GM12878 (cell line): ENCODE data around the gene MAP4K5. TPM values are rescaled to one million over a fixed set of nuclear protein-coding genes. Genes with fewer than 3 reads are reported as not detected.
A peak's percentile ranks its signal among the peaks of the same experiment; 100 is the strongest.

Experiments
- ATAC-seq: fragments of 200-7000 bp; cut with Tn5 transposase; 3 replicates; pipeline ENCODE4 v1.9.1; 2020; ENCODE audit warnings: mild to moderate bottlenecking, moderate library complexity
- BruUV-seq: library from RNA; stranded (reverse); fragments of 400-500 nt; replicated peaks from 2 replicates; lab custom pipeline; 2021; lab: Mats Ljungman, UMichigan
- CTCF ChIA-PET: fragments of 300-600 bp; sonication (Branson Sonifier 250); formaldehyde crosslinking; extraction: SDS; loops from one replicate; lab custom pipeline; 2021; ENCODE audit warnings: inconsistent platforms; lab: Yijun Ruan, JAX
- POLR2A ChIA-PET: fragments of 350-600 bp; formaldehyde crosslinking; extraction: SDS; loops from one replicate; lab custom pipeline; 2021; ENCODE audit warnings: inconsistent platforms; lab: Charles Lee
- RAD21 ChIA-PET: fragments of 300-600 bp; sonication (Branson Sonifier 250); formaldehyde crosslinking; loops from one replicate; lab custom pipeline; 2023; ENCODE audit warnings: antibody characterized with exemption; ENCODE audit not compliant: unreplicated experiment; lab: Charles Lee
- SMC1A ChIA-PET: fragments of 300-600 bp; sonication (Branson Sonifier 250); formaldehyde crosslinking; loops from one replicate; lab custom pipeline; 2023; ENCODE audit not compliant: unreplicated experiment, uncharacterized antibody; lab: Charles Lee
- DNase-seq: peaks from one replicate; pipeline ENCODE4 v3.0.0-alpha.2; 2011; ENCODE audit warnings: low read depth, low spot score
- FAIRE-seq: peaks from 3 replicates; lab custom pipeline; 2011; peaks lifted over from hg19 to GRCh38; lab: Jason Lieb, UNC
- H2AFZ ChIP-seq: 2 replicates; pipeline ENCODE4 v1.6.0; 2011; ENCODE audit warnings: low read depth, low read length, control low read depth; ENCODE audit not compliant: control insufficient read depth
- H3K27ac ChIP-seq: 2 replicates; pipeline ENCODE4 v1.5.1; 2011; ENCODE audit warnings: control low read depth; ENCODE audit not compliant: control insufficient read depth, insufficient read depth
- H3K27me3 ChIP-seq, 2 experiments: replicated peaks in 1 of 2; 2 replicates each; pipeline versions ENCODE4 v1.6.0 to v1.6.1; 2011; ENCODE audit warnings: low read length in 1 of 2; ENCODE audit not compliant: control insufficient read depth in 2 of 2, insufficient read depth in 2 of 2
- H3K36me3 ChIP-seq, 2 experiments: 2 replicates each; pipeline ENCODE4 v1.5.1; 2011; ENCODE audit warnings: low read length in 1 of 2; ENCODE audit not compliant: control insufficient read depth in 2 of 2, insufficient read depth in 2 of 2
- H3K4me1 ChIP-seq: 2 replicates; pipeline ENCODE4 v1.6.1; 2011; ENCODE audit warnings: mild to moderate bottlenecking, low read length, moderate library complexity, mixed read lengths; ENCODE audit not compliant: control insufficient read depth, insufficient read depth
- H3K4me2 ChIP-seq: 2 replicates; pipeline ENCODE4 v1.6.0; 2011; ENCODE audit warnings: control low read depth; ENCODE audit not compliant: control insufficient read depth, insufficient read depth
- H3K4me3 ChIP-seq: fragments of 200-600 bp; sonication (generic); 2 replicates; pipeline ENCODE4 v1.5.1; 2016
- H3K79me2 ChIP-seq: 2 replicates; pipeline ENCODE4 v1.6.0; 2011; ENCODE audit warnings: low read length; ENCODE audit not compliant: control insufficient read depth, insufficient read depth
- H3K9ac ChIP-seq: 2 replicates; pipeline ENCODE4 v1.8.0; 2011; ENCODE audit warnings: low read length, control low read depth, mixed read lengths; ENCODE audit not compliant: control insufficient read depth, insufficient read depth
- H3K9me3 ChIP-seq: replicated peaks from 3 replicates; pipeline ENCODE4 v1.5.1; 2011; ENCODE audit warnings: mild to moderate bottlenecking, low read length; ENCODE audit not compliant: control insufficient read depth, insufficient read depth
- H4K20me1 ChIP-seq: 2 replicates; pipeline ENCODE4 v1.6.0; 2011; ENCODE audit not compliant: control insufficient read depth, insufficient read depth
- BHLHE40 ChIP-seq, 2 experiments: fragments of 450-650 bp in 1 of 2; IDR thresholded peaks; 2 replicates each; pipeline ENCODE4 v1.6.1; 2011 to 2017; ENCODE audit warnings: low read depth in 2 of 2, borderline replicate concordance in 1 of 2, improper control_type of control experiment in 1 of 2, low read length in 1 of 2, mild to moderate bottlenecking in 1 of 2
- EGR1 ChIP-seq, 2 experiments: IDR thresholded peaks; 1 replicate in 1 of 2; 2 replicates in 1 of 2; pipeline ENCODE4 v1.6.1; 2011 to 2012; ENCODE audit warnings: low read depth in 2 of 2, low read length in 2 of 2, borderline replicate concordance in 1 of 2, mild to moderate bottlenecking in 1 of 2, moderate library complexity in 1 of 2
- GABPA ChIP-seq: IDR thresholded peaks from 2 replicates; pipeline ENCODE4 v1.6.1; 2014; ENCODE audit warnings: antibody characterized with exemption, low read depth, mild to moderate bottlenecking, inconsistent platforms
- HDAC6 ChIP-seq: fragments of 200-600 bp; sonication (generic); IDR thresholded peaks from one replicate; pipeline ENCODE4 v1.8.0; 2017; ENCODE audit warnings: antibody characterized with exemption; ENCODE audit not compliant: unreplicated experiment
- MEF2A ChIP-seq: IDR thresholded peaks from 2 replicates; pipeline ENCODE4 v1.6.1; 2011; ENCODE audit warnings: low read depth, mild to moderate bottlenecking, low read length, moderate library complexity; ENCODE audit not compliant: insufficient read depth
- POLR2A ChIP-seq: IDR thresholded peaks from 2 replicates; pipeline ENCODE4 v1.6.1; 2011; ENCODE audit warnings: low read depth, mild to moderate bottlenecking, low read length
- RELA ChIP-seq: fragments of 450-650 bp; IDR thresholded peaks from 2 replicates; pipeline ENCODE4 v1.8.0; 2014; ENCODE audit warnings: borderline replicate concordance; ENCODE audit not compliant: partially characterized antibody
- SMAD1 ChIP-seq: fragments of 450-650 bp; IDR thresholded peaks from 2 replicates; pipeline ENCODE4 v1.6.1; 2018; ENCODE audit warnings: mild to moderate bottlenecking, low read depth; ENCODE audit not compliant: partially characterized antibody
- TBL1XR1 ChIP-seq: IDR thresholded peaks from 2 replicates; pipeline ENCODE4 v1.6.1; 2012; ENCODE audit warnings: low read depth, low read length, improper control_type of control experiment
- ZSCAN29 ChIP-seq: fragments of 450-650 bp; IDR thresholded peaks from 2 replicates; pipeline ENCODE4 v1.6.1; 2017; ENCODE audit warnings: mild to moderate bottlenecking, moderate library complexity
- WGBS: methylation state at CpG from one replicate; pipeline ENCODE4 v1.1.6; 2016; ENCODE audit warnings: low lambda C conversion rate; ENCODE audit not compliant: insufficient replicate concordance, insufficient coverage; ENCODE audit errors: missing lambda C conversion rate; 5-methylcytosine and 5-hydroxymethylcytosine counted together
- in situ Hi-C: fragments of 300-500 bp; cut with MboI; formaldehyde crosslinking; loops from 9 replicates; pipeline ENCODE4 v1.14.3; 2018; ENCODE audit warnings: mixed read lengths
- intact Hi-C: fragments of 100-400 bp; cut with micrococcal nuclease; formaldehyde crosslinking; loops from one replicate; pipeline ENCODE4 v1.14.2; 2022; ENCODE audit not compliant: unreplicated experiment
- polyA plus RNA-seq, 11 experiments: library from polyadenylated mRNA; depleted of rRNA in 4 of 11; unstranded in 6 of 11; stranded (reverse) in 5 of 11; fragments of >200 nt; fragmentation: Nextera tagmentation in 4 of 11; fragmentation: Illumina TruSeq in 1 of 11; extraction: Ambion mirVana in 4 of 11; extraction: Trizol in 1 of 11; gene quantifications; 1 replicate in 1 of 11; 2 replicates in 10 of 11; pipeline versions ENCODE4 v1.2.1 to v1.2.3, GENCODE V29; 2011 to 2016; ENCODE audit warnings: inconsistent platforms in 2 of 11, missing spikeins in 2 of 11, low read depth in 1 of 11
- total RNA-seq, 4 experiments: library from RNA; depleted of rRNA in 3 of 4; stranded (reverse); fragments of >200 nt in 3 of 4; fragmentation: Illumina TruSeq in 1 of 4; extraction: Trizol in 1 of 4; gene quantifications; 2 replicates each; pipeline versions ENCODE4 v1.2.1 to v1.2.3, GENCODE V29; 2013 to 2021
- TF ChIP-seq, protein P1 (sequence below): IDR thresholded peaks from 2 replicates; pipeline ENCODE4 v1.6.1; 2011; ENCODE audit warnings: low read depth, mild to moderate bottlenecking, low read length, moderate library complexity, borderline replicate concordance; ENCODE audit errors: extremely low read depth

The MAP4K5 gene
- total and polyA plus RNA-seq, 10 of the 15 experiments (the other 5 are each of a cell fraction or from before 2014, with no cell fraction given) = 9.1 to 41.3 (median 30.1) TPM

- ATAC-seq (no peak), DNase-seq (no peak), FAIRE-seq (no peak)
- Histone ChIP-seq H3K27me3 (no peaks in the 10 kb centered on the region), H3K79me2 (peaks cover 40% of the 10 kb centered on the region), H3K9me3 (no peaks in the 10 kb centered on the region), H2AFZ (no peak overlapping the region), H4K20me1 (no peaks in the 10 kb centered on the region), H3K4me3 (peak overlapping the region; percentile 81), H3K27ac (no peak overlapping the region), H3K9ac (no peak overlapping the region), H3K36me3 (no peaks in the 10 kb centered on the region), H3K4me2 (peak overlapping the region; percentile 48), H3K4me1 (peaks cover 10% of the 10 kb centered on the region)
- ChIA-PET RAD21 (interaction anchor here (0.9 to 3.0 kb wide), 3 partner anchors 188 to 529 kb away, joined by 3 to 14 read pairs (median 10); no protein-coding TSS in a partner anchor), CTCF (interaction anchor here (0.9 to 1.6 kb wide), 6 partner anchors 8 to 209 kb away, joined by 3 to 11 read pairs (median 3); no protein-coding TSS in a partner anchor), SMC1A (interaction anchor here (0.5 to 1.6 kb wide), 6 partner anchors 8 to 677 kb away, joined by 3 to 8 read pairs (median 4); no protein-coding TSS in a partner anchor), POLR2A (no interaction called here)
- BruUV-seq = no TSS peak
- intact Hi-C loops = loop anchor here (5.0 kb wide), 2 partner anchors 299 to 899 kb away; partner anchors contain the start of gene SOS2
- no peak for TF ChIP-seq TBL1XR1
- no peak for TF ChIP-seq GABPA
- TF ChIP-seq BHLHE40 (IDR thresholded peaks at IDR 0.05; ENCODE audit: borderline replicate concordance in 1 of 2, low read depth in 2 of 2, low read length in 1 of 2) = no peak
- TF ChIP-seq, protein P1, sequence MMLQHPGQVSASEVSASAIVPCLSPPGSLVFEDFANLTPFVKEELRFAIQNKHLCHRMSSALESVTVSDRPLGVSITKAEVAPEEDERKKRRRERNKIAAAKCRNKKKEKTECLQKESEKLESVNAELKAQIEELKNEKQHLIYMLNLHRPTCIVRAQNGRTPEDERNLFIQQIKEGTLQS = no peak
- TF ChIP-seq ZSCAN29 = no peak
- TF ChIP-seq MEF2A = no peak
- no peak for TF ChIP-seq POLR2A
- no peak for TF ChIP-seq RELA
- TF ChIP-seq SMAD1 = no peak
- no peak for TF ChIP-seq HDAC6
- no peak for TF ChIP-seq EGR1 (IDR thresholded peaks at IDR 0.05; ENCODE audit: borderline replicate concordance in 1 of 2, low read depth in 2 of 2, low read length in 2 of 2)
- WGBS = 64% methylated on average over 8 of the region's 8 CpGs
- in situ Hi-C loops = loop anchor here (5.0 kb wide), 1 partner anchor 679 kb away; the partner anchor contains the start of gene NEMF
Observed at GRCh38 chr14:50530794-50531365, 1.5 kb downstream of the MAP4K5 start.
